Measurements from ENCODE around the gene ADAMTS9. TPM values are rescaled to one million over a fixed set of nuclear protein-coding genes. Genes with fewer than 3 reads are reported as not detected.

Gene ADAMTS9
- total and polyA plus RNA-seq, 2 donors (not counting 3 experiments of a cell fraction or from before 2014, with no cell fraction given) = 6.5 to 23.9 TPM

DNA sequence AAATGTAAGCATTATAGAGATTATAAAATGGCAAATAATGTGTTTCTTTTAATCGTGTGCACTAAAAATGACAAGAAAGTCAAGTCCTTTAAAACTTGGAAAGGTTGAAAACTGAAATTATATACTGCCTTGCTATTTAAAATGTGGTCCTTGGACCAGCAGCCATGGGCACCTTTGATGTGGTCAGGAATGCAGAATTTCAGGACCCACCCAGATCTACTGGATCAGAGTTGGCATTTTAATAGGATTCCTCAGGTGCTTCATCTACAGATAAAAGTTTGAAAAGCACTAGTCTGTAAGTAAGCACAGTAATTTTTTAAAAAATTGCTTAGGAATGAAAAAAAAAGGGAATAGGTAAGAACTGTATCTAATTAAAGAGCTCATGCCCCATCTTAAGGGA is 55.8 kb downstream of the ADAMTS9 start:
- dilution Hi-C loops (cut with MboI; ENCODE audit: extremely low pct_ligation_motif_present, low sequenced_read_pairs) = no loop called here
- H3K9ac ChIP-seq (replicated peaks; ENCODE audit: extremely low read depth, insufficient read depth, low read length) = no peak overlapping the region
- H4K20me1 ChIP-seq (replicated peaks; ENCODE audit: control insufficient read depth, extremely low read depth, insufficient read depth, low read length) = no peaks in the 10 kb centered on the region
- no peak overlapping the region for H2AFZ ChIP-seq (ENCODE audit: low read depth, low read length)
- TF ChIP-seq FOS (IDR thresholded peaks at IDR 0.05; ENCODE audit: borderline replicate concordance, insufficient read depth, low read length) = no peak
- no peak for TF ChIP-seq POLR2AphosphoS5 (IDR thresholded peaks at IDR 0.05; ENCODE audit: insufficient read depth, low read depth, low read length)
- TF ChIP-seq MAX (IDR thresholded peaks at IDR 0.05; ENCODE audit: insufficient read depth, insufficient read length) = no peak
- TF ChIP-seq GATA2 (IDR thresholded peaks at IDR 0.05; ENCODE audit: insufficient read depth, insufficient read length, low read depth, low read length) = no peak
- no peak for TF ChIP-seq MYC (IDR thresholded peaks at IDR 0.05; ENCODE audit: low read depth, low read length)
- TF ChIP-seq EZH2 (IDR thresholded peaks at IDR 0.05; ENCODE audit: borderline replicate concordance, low read depth, low read length, severe bottlenecking) = no peak
- peaks cover 4% of the 10 kb centered on the region for H3K4me1 ChIP-seq (ENCODE audit: control insufficient read depth, extremely low read depth, insufficient read depth, low read length)
- H3K79me2 ChIP-seq (ENCODE audit: control insufficient read depth, insufficient read depth, low read length) = no peaks in the 10 kb centered on the region
- H3K4me3 ChIP-seq (replicated peaks in 1 of 3; ENCODE audit: insufficient read depth in 1 of 3, low read depth in 1 of 3, low read length in 3 of 3) = no peak overlapping the region
- CTCF ChIA-PET = interaction anchor here (0.9 to 1.4 kb wide), 2 partner anchors 56 to 58 kb away, joined by 3 to 4 read pairs; no protein-coding TSS in a partner anchor
- no peaks in the 10 kb centered on the region for H3K9me1 ChIP-seq (replicated peaks; ENCODE audit: control insufficient read depth, extremely low read depth, insufficient read depth, low read length)
- POLR2A ChIA-PET = no interaction called here
- H3K27ac ChIP-seq (ENCODE audit: insufficient read depth, low read depth, low read length) = no peak overlapping the region
- DNase-seq (ENCODE audit: low read depth, low spot score) = no peak
- H3K9me3 ChIP-seq (replicated peaks; ENCODE audit: control insufficient read depth, insufficient read depth, low read length) = no peaks in the 10 kb centered on the region
- no peaks in the 10 kb centered on the region for H3K27me3 ChIP-seq (ENCODE audit: control insufficient read depth in 2 of 2, insufficient read depth in 2 of 2, low read length in 2 of 2)
- no peak overlapping the region for H3K4me2 ChIP-seq (ENCODE audit: insufficient read depth, low read length)
- no TSS peak for BruUV-seq (replicated peaks)
- peaks cover 2 to 5% of the 10 kb centered on the region in 2 experiments for H3K36me3 ChIP-seq (ENCODE audit: control insufficient read depth in 2 of 2, extremely low read depth in 1 of 2, insufficient read depth in 2 of 2, low read length in 2 of 2)
- FAIRE-seq = no peak
- intact Hi-C loops (cut with micrococcal nuclease) = no loop called here
